ENCODE measurements around the gene UBR4. TPM values are rescaled to one million over a fixed set of nuclear protein-coding genes. Genes with fewer than 3 reads are reported as not detected.

The UBR4 gene
- total RNA-seq, 1 experiment from 2014 or later, result 131 TPM

GRCh38 chr1:19059773-19060172 is 150.3 kb downstream of the UBR4 start:
- Histone ChIP-seq H2AFZ (ENCODE audit: low read length) (no peak overlapping the region), H2BK15ac (ENCODE audit: low read depth, low read length) (no peak overlapping the region), H3K14ac (ENCODE audit: insufficient read depth, low read length) (no peak overlapping the region; the same call in 1 of the 2 replicates), H4K5ac (ENCODE audit: insufficient read length, low read depth, low read length) (no peak overlapping the region), H3K18ac (ENCODE audit: insufficient read length, low read depth, low read length) (no peak overlapping the region), H4K20me1 (ENCODE audit: control insufficient read depth, insufficient read depth, insufficient read length) (no peaks in the 10 kb centered on the region), H3K79me1 (ENCODE audit: insufficient read depth, low read depth, low read length, poor library complexity, severe bottlenecking) (no peaks in the 10 kb centered on the region), H4K91ac (ENCODE audit: insufficient read length, low read depth, low read length) (no peak overlapping the region), H3K56ac (ENCODE audit: insufficient read length, low read depth, low read length) (no peak overlapping the region), H3K23me2 (ENCODE audit: insufficient read length, low read depth, low read length, poor library complexity, severe bottlenecking) (no peaks in the 10 kb centered on the region), H3K79me2 (ENCODE audit: insufficient read depth, low read length) (no peaks in the 10 kb centered on the region), H3K27me3 (ENCODE audit: insufficient read depth, low read length) (no peaks in the 10 kb centered on the region), H3K27ac (ENCODE audit: insufficient read length, low read depth, low read length) (no peak overlapping the region), H2BK120ac (ENCODE audit: low read depth, low read length, poor library complexity, severe bottlenecking) (no peak overlapping the region), H3K4me1 (ENCODE audit: insufficient read depth, low read length) (no peaks in the 10 kb centered on the region; the same call in 1 of the 2 replicates), H2BK20ac (ENCODE audit: low read depth, low read length, poor library complexity, severe bottlenecking) (no peak overlapping the region), H3K9ac (ENCODE audit: extremely low read depth, insufficient read length, low read length) (no peak overlapping the region), H3K4ac (ENCODE audit: low read depth, low read length) (no peak overlapping the region), H2BK5ac (ENCODE audit: insufficient read length, low read length) (no peak overlapping the region), H2BK12ac (ENCODE audit: insufficient read length, low read depth, low read length) (no peak overlapping the region), H3T11ph (ENCODE audit: low read length) (no peak overlapping the region), H3K9me3 (ENCODE audit: control insufficient read depth, low read depth, low read length) (no peaks in the 10 kb centered on the region), H2AK5ac (ENCODE audit: insufficient read length, low read length) (no peak overlapping the region), H3K4me2 (ENCODE audit: insufficient read depth, insufficient read length, low read length) (no peak overlapping the region), H4K8ac (replicated peaks; ENCODE audit: insufficient read length, low read depth, low read length) (no peak overlapping the region), H3K23ac (ENCODE audit: insufficient read length, low read depth, low read length) (no peak overlapping the region)
- Mint-ChIP-seq H3K27ac (no peak overlapping the region), H3K4me3 (no peak overlapping the region), H3K9me3 (peaks cover 12 to 15% of the 10 kb centered on the region in 2 experiments), H3K4me1 (peaks cover 0 to 3% of the 10 kb centered on the region in 2 experiments; a peak in 1 of 4 replicates), H3K27me3 (ENCODE audit: low read depth) (peaks cover 12% of the 10 kb centered on the region), H3K36me3 (ENCODE audit: insufficient read depth in 1 of 3, low read depth in 3 of 3) (peaks cover 4 to 7% (median 5%) of the 10 kb centered on the region in 3 experiments)
- no CpG with 5 or more reads among the region's 4 CpGs for WGBS (ENCODE audit: extremely low coverage, insufficient read length, low lambda C conversion rate)
- no peak for TF ChIP-seq CTCF (conservative IDR thresholded peaks at IDR 0.05)
- no peak for DNase-seq
